ENCODE data around the gene COPG2. TPM values are rescaled to one million over a fixed set of nuclear protein-coding genes. Genes with fewer than 3 reads are reported as not detected.

Gene COPG2
- total RNA-seq, 1 experiment from 2014 or later, result 50.9 TPM

GRCh38 chr7:130478991-130479390 is 189.6 kb downstream of the COPG2 start:
- Mint-ChIP-seq H3K27me3 (ENCODE audit: low read depth) (no peaks in the 10 kb centered on the region; the same call in 1 of the 2 replicates), H3K4me3 (no peak overlapping the region), H3K27ac (no peak overlapping the region), H3K36me3 (no peaks in the 10 kb centered on the region), H3K4me1 (peaks cover 16% of the 10 kb centered on the region), H3K9me3 (peaks cover 8% of the 10 kb centered on the region; the same call in 1 of the 2 replicates)
- ChIA-PET CTCF (no interaction called here), POLR2A (interaction anchor here (0.5 kb wide), 1 partner anchor 206 kb away, joined by 3 read pairs; no protein-coding TSS in a partner anchor)
- TF ChIP-seq ESRRA (CRISPR knock-in tag; IDR thresholded peaks at IDR 0.05; ENCODE audit: borderline replicate concordance) (no peak), ATF3 (CRISPR knock-in tag; conservative IDR thresholded peaks at IDR 0.05) (no peak), ZNF671 (CRISPR knock-in tag; IDR thresholded peaks at IDR 0.05) (no peak), ETV6 (CRISPR knock-in tag; IDR thresholded peaks at IDR 0.05) (no peak), ATF2 (CRISPR knock-in tag; IDR thresholded peaks at IDR 0.05; ENCODE audit: borderline replicate concordance, low read depth) (no peak), CTCF (IDR thresholded peaks at IDR 0.05) (no peak), ELF4 (CRISPR knock-in tag; IDR thresholded peaks at IDR 0.05; ENCODE audit: low read depth) (no peak), TP53 (CRISPR knock-in tag; IDR thresholded peaks at IDR 0.05) (no peak), NFATC4 (CRISPR knock-in tag; IDR thresholded peaks at IDR 0.05) (no peak), ZNF263 (CRISPR knock-in tag; IDR thresholded peaks at IDR 0.05; ENCODE audit: low read depth) (no peak), CREB1 (CRISPR knock-in tag; IDR thresholded peaks at IDR 0.05) (no peak), ZNF425 (CRISPR knock-in tag; conservative IDR thresholded peaks at IDR 0.05) (no peak), ZSCAN18 (CRISPR knock-in tag; IDR thresholded peaks at IDR 0.05) (no peak), ZNF138 (CRISPR knock-in tag; conservative IDR thresholded peaks at IDR 0.05) (no peak), SP1 (CRISPR knock-in tag; conservative IDR thresholded peaks at IDR 0.05) (no peak)
- ATAC-seq (no peak), DNase-seq (ENCODE audit: low spot score) (no peak)

- H3K4me1 Mint-ChIP-seq, result peaks cover 23% of the 10 kb centered on the region
- no peaks in the 10 kb centered on the region for H3K36me3 Mint-ChIP-seq
- CTCF ChIA-PET, result interaction anchor here (1.1 kb wide), 1 partner anchor 9 kb away, joined by 3 read pairs; no protein-coding TSS in a partner anchor
- H3K4me3 Mint-ChIP-seq, result no peak overlapping the region
- DNase-seq (ENCODE audit: low spot score), result no peak
- H3K27ac Mint-ChIP-seq, result no peak overlapping the region
- H3K9me3 Mint-ChIP-seq, result peaks cover 8% of the 10 kb centered on the region; the same call in 1 of the 2 replicates
- no peak; the same call in 1 of the 2 replicates for ATAC-seq
- no peaks in the 10 kb centered on the region; the same call in 1 of the 2 replicates for H3K27me3 Mint-ChIP-seq (ENCODE audit: low read depth)
- POLR2A ChIA-PET, result no interaction called here
- TF ChIP-seq CBFB (CRISPR knock-in tag; IDR thresholded peaks at IDR 0.05; ENCODE audit: low read depth), result no peak
- TF ChIP-seq FOXJ3 (CRISPR knock-in tag; IDR thresholded peaks at IDR 0.05; ENCODE audit: borderline replicate concordance), result no peak
- TF ChIP-seq AR (CRISPR knock-in tag; IDR thresholded peaks at IDR 0.05), result no peak
- TF ChIP-seq KAT7 (CRISPR knock-in tag; IDR thresholded peaks at IDR 0.05; ENCODE audit: borderline replicate concordance), result no peak
- TF ChIP-seq ATF3 (CRISPR knock-in tag; conservative IDR thresholded peaks at IDR 0.05), result no peak
- no peak for TF ChIP-seq MAX (CRISPR knock-in tag; IDR thresholded peaks at IDR 0.05)
- TF ChIP-seq E2F5 (CRISPR knock-in tag; IDR thresholded peaks at IDR 0.05), result no peak
These were observed 192.0 kb downstream of the COPG2 start for GRCh38 chr7:130476297-130477150.
